Hair follicular keratinocyte (primary cell): ENCODE results near the gene PCDHGA4. TPM values are rescaled to one million over a fixed set of nuclear protein-coding genes. Genes with fewer than 3 reads are reported as not detected.

Experiments
- total RNA-seq: library from RNA; depleted of rRNA; stranded (reverse); fragments of >200 nt; gene quantifications from 2 replicates; pipeline ENCODE4 v1.2.3, GENCODE V29; 2015

Gene PCDHGA4
- total RNA-seq, 1 donor from 2014 or later, result 0.15 TPM

GRCh38 chr5:141397756-141398551 lies 43.1 kb downstream of the PCDHGA4 start, which contains the start of gene PCDHGB5:
PCDHGB5 (plus strand) TSS chr5:141397947; CDS start chr5:141398128, 181 bp downstream.

GRCh38 chr5:141402553-141403243 lies 47.9 kb downstream of the PCDHGA4 start, which contains the start of gene PCDHGA9:
PCDHGA9 (plus strand) TSS chr5:141402778; CDS start chr5:141402953, 175 bp downstream.

Other genes starting within 250 kb of the PCDHGA4 start
- 0.34 TPM in 1 of 2 replicates, not detected in the other for gene PCDHB4, start 233.2 kb upstream of the PCDHGA4 start, total RNA-seq
- not detected in 2 replicates for gene PCDHB5, start 219.8 kb upstream of the PCDHGA4 start, total RNA-seq
- not detected in 2 replicates for gene PCDHB6, start 205.0 kb upstream of the PCDHGA4 start, total RNA-seq
- not detected in 2 replicates for gene PCDHB7, start 182.4 kb upstream of the PCDHGA4 start, total RNA-seq
- gene PCDHB8, start 177.2 kb upstream of the PCDHGA4 start, total RNA-seq, result not detected in 2 replicates
- gene PCDHB16, start 172.6 kb upstream of the PCDHGA4 start, total RNA-seq, result 0.16 TPM in 1 of 2 replicates, not detected in the other
- 0.08 TPM in 1 of 2 replicates, not detected in the other for gene PCDHB9, start 167.9 kb upstream of the PCDHGA4 start, total RNA-seq
- gene PCDHB10, start 162.7 kb upstream of the PCDHGA4 start, total RNA-seq, result under 0.01 and 0.04 TPM in 2 replicates
- gene PCDHB11, start 155.4 kb upstream of the PCDHGA4 start, total RNA-seq, result not detected in 2 replicates
- not detected in 2 replicates for gene PCDHB12, start 146.3 kb upstream of the PCDHGA4 start, total RNA-seq
- gene PCDHB13, start 141.1 kb upstream of the PCDHGA4 start, total RNA-seq, result not detected in 2 replicates
- 0.04 TPM in 1 of 2 replicates, not detected in the other for gene PCDHB14, start 131.7 kb upstream of the PCDHGA4 start, total RNA-seq
- gene PCDHB15, start 109.6 kb upstream of the PCDHGA4 start, total RNA-seq, result 0.04 and 0.08 TPM in 2 replicates
- not detected in 2 replicates for gene SLC25A2, start 51.0 kb upstream of the PCDHGA4 start, total RNA-seq
- gene TAF7, start 34.2 kb upstream of the PCDHGA4 start, total RNA-seq, result 28.9 and 35.5 TPM in 2 replicates
- gene PCDHGA1, start 24.5 kb upstream of the PCDHGA4 start, total RNA-seq, result not detected in 2 replicates
- 0.04 and 0.55 TPM in 2 replicates for gene PCDHGA2, start 16.3 kb upstream of the PCDHGA4 start, total RNA-seq
- 0.04 and 0.08 TPM in 2 replicates for gene PCDHGA3, start 11.2 kb upstream of the PCDHGA4 start, total RNA-seq
- 0.23 and 0.38 TPM in 2 replicates for gene PCDHGB1, start 4.9 kb upstream of the PCDHGA4 start, total RNA-seq
- 0.08 and 0.23 TPM in 2 replicates for gene PCDHGB2, start 5.0 kb downstream of the PCDHGA4 start, total RNA-seq
- under 0.01 TPM in 1 of 2 replicates, not detected in the other for gene PCDHGA5, start 9.1 kb downstream of the PCDHGA4 start, total RNA-seq
- 0.31 and 0.46 TPM in 2 replicates for gene PCDHGB3, start 15.2 kb downstream of the PCDHGA4 start, total RNA-seq
- 0.15 and 0.16 TPM in 2 replicates for gene PCDHGA6, start 18.9 kb downstream of the PCDHGA4 start, total RNA-seq
- 0.11 and 0.86 TPM in 2 replicates for gene PCDHGA7, start 27.7 kb downstream of the PCDHGA4 start, total RNA-seq
- gene PCDHGB4, start 32.7 kb downstream of the PCDHGA4 start, total RNA-seq, result 1.5 and 3.7 TPM in 2 replicates
- gene PCDHGA8, start 37.6 kb downstream of the PCDHGA4 start, total RNA-seq, result 0.08 and 0.39 TPM in 2 replicates
- 3.3 and 5.9 TPM in 2 replicates for gene PCDHGB5, start 42.9 kb downstream of the PCDHGA4 start, total RNA-seq
- 0.53 and 0.70 TPM in 2 replicates for gene PCDHGA9, start 47.8 kb downstream of the PCDHGA4 start, total RNA-seq
- gene PCDHGB6, start 53.0 kb downstream of the PCDHGA4 start, total RNA-seq, result 0.61 and 0.70 TPM in 2 replicates
- 1.3 and 1.6 TPM in 2 replicates for gene PCDHGA10, start 58.0 kb downstream of the PCDHGA4 start, total RNA-seq
- 1.3 and 2.3 TPM in 2 replicates for gene PCDHGB7, start 62.7 kb downstream of the PCDHGA4 start, total RNA-seq
- gene PCDHGA11, start 66.0 kb downstream of the PCDHGA4 start, total RNA-seq, result 0.84 and 0.94 TPM in 2 replicates
- gene PCDHGA12, start 75.5 kb downstream of the PCDHGA4 start, total RNA-seq, result 1.6 and 4.0 TPM in 2 replicates
- gene PCDHGC3, start 120.9 kb downstream of the PCDHGA4 start, total RNA-seq, result 21.8 and 60.9 TPM in 2 replicates
- 0.19 and 0.31 TPM in 2 replicates for gene PCDHGC4, start 130.0 kb downstream of the PCDHGA4 start, total RNA-seq
- gene PCDHGC5, start 134.1 kb downstream of the PCDHGA4 start, total RNA-seq, result 1.2 and 5.0 TPM in 2 replicates